IMR-90 (cell line): Measurements from ENCODE around the gene GRIN1. TPM values are rescaled to one million over a fixed set of nuclear protein-coding genes. Genes with fewer than 3 reads are reported as not detected.

Experiments used
- ATAC-seq: fragments of 200-7000 bp; cut with Tn5 transposase; 2 replicates; pipeline ENCODE4 v1.9.1; 2020; ENCODE audit warnings: low read depth, mild to moderate bottlenecking, moderate library complexity
- BruUV-seq: library from RNA; stranded (reverse); fragments of 400-500 nt; replicated peaks from 2 replicates; lab custom pipeline; 2021; lab: Mats Ljungman, UMichigan
- CTCF ChIA-PET: fragments of 300-600 bp; formaldehyde crosslinking; extraction: SDS; loops from one replicate; lab custom pipeline; 2021; ENCODE audit warnings: antibody characterized with exemption; lab: Yijun Ruan, JAX
- POLR2A ChIA-PET: fragments of 300-600 bp; sonication (Branson Sonifier 250); formaldehyde crosslinking; loops from one replicate; lab custom pipeline; 2022; ENCODE audit warnings: antibody characterized with exemption; ENCODE audit not compliant: unreplicated experiment; lab: Charles Lee
- DNase-seq: peaks from one replicate; pipeline ENCODE4 v3.0.0; 2013
- H2AFZ ChIP-seq: replicated peaks from 2 replicates; pipeline ENCODE3; 2013; ENCODE audit warnings: low read length, mild to moderate bottlenecking; ENCODE audit not compliant: poor library complexity
- H2AK5ac ChIP-seq: 2 replicates; pipeline ENCODE4 v1.6.1; 2013; ENCODE audit warnings: low read depth, low read length, inconsistent platforms
- H2AK9ac ChIP-seq: replicated peaks from 2 replicates; pipeline ENCODE3; 2013; ENCODE audit warnings: mild to moderate bottlenecking, low read depth, low read length, moderate library complexity; ENCODE audit not compliant: poor library complexity
- H2BK120ac ChIP-seq: 2 replicates; pipeline ENCODE4 v1.6.1; 2013; ENCODE audit warnings: low read depth, low read length, inconsistent platforms
- H2BK15ac ChIP-seq: 3 replicates; pipeline ENCODE4 v1.6.1; 2013; ENCODE audit warnings: low read depth, low read length, inconsistent platforms
- H2BK20ac ChIP-seq: 2 replicates; pipeline ENCODE4 v1.6.1; 2013; ENCODE audit warnings: low read depth, mild to moderate bottlenecking, inconsistent platforms, low read length, moderate library complexity
- H2BK5ac ChIP-seq: 2 replicates; pipeline ENCODE4 v1.6.1; 2013; ENCODE audit warnings: mild to moderate bottlenecking, low read depth, low read length, inconsistent platforms; ENCODE audit not compliant: poor library complexity, severe bottlenecking
- H3K14ac ChIP-seq: replicated peaks from 2 replicates; pipeline ENCODE4 v1.6.1; 2013; ENCODE audit warnings: low read depth, low read length, inconsistent platforms
- H3K18ac ChIP-seq: 2 replicates; pipeline ENCODE4 v1.6.1; 2013; ENCODE audit warnings: low read depth, low read length, control low read depth
- H3K23ac ChIP-seq: 2 replicates; pipeline ENCODE4 v1.6.1; 2013; ENCODE audit warnings: low read depth, low read length, inconsistent platforms
- H3K27ac ChIP-seq: 2 replicates; pipeline ENCODE4 v1.5.1; 2013; ENCODE audit warnings: mild to moderate bottlenecking, control low read depth, low read length; ENCODE audit not compliant: insufficient read depth
- H3K27me3 ChIP-seq: 2 replicates; pipeline ENCODE4 v1.6.1; 2013; ENCODE audit warnings: low read length; ENCODE audit not compliant: control insufficient read depth, insufficient read depth
- H3K36me3 ChIP-seq: 2 replicates; pipeline ENCODE4 v1.6.1; 2013; ENCODE audit warnings: low read length, mixed read lengths; ENCODE audit not compliant: control insufficient read depth, insufficient read depth
- H3K4ac ChIP-seq: 2 replicates; pipeline ENCODE4 v1.6.1; 2013; ENCODE audit warnings: low read depth, low read length, inconsistent platforms
- H3K4me1 ChIP-seq: 2 replicates; pipeline ENCODE4 v1.6.1; 2013; ENCODE audit warnings: low read length, mixed read lengths; ENCODE audit not compliant: control insufficient read depth, insufficient read depth
- H3K4me2 ChIP-seq: 2 replicates; pipeline ENCODE4 v1.6.1; 2013; ENCODE audit warnings: low read depth, mild to moderate bottlenecking, control low read depth, low read length, moderate library complexity
- H3K4me3 ChIP-seq: 2 replicates; pipeline ENCODE4 v1.5.1; 2013; ENCODE audit warnings: low read depth, mild to moderate bottlenecking, control low read depth, low read length, moderate library complexity; ENCODE audit not compliant: insufficient read depth
- H3K56ac ChIP-seq: 2 replicates; pipeline ENCODE4 v1.6.1; 2013; ENCODE audit warnings: low read length, inconsistent platforms; ENCODE audit not compliant: insufficient read depth; ENCODE audit errors: extremely low read depth
- H3K79me1 ChIP-seq, 2 experiments: 2 replicates each; pipeline ENCODE4 v1.6.1; 2013; ENCODE audit warnings: low read length in 2 of 2, inconsistent platforms in 1 of 2, low read depth in 1 of 2
- H3K9ac ChIP-seq: 2 replicates; pipeline ENCODE4 v1.6.1; 2013; ENCODE audit warnings: low read depth, low read length, control low read depth
- H3K9me1 ChIP-seq: 2 replicates; pipeline ENCODE4 v1.6.1; 2013; ENCODE audit warnings: low read length, inconsistent platforms; ENCODE audit not compliant: insufficient read depth
- H3K9me3 ChIP-seq: 2 replicates; pipeline ENCODE4 v1.6.1; 2013; ENCODE audit warnings: low read length; ENCODE audit not compliant: control insufficient read depth, insufficient read depth
- H4K20me1 ChIP-seq: 2 replicates; pipeline ENCODE4 v1.6.1; 2013; ENCODE audit warnings: low read length, inconsistent platforms; ENCODE audit not compliant: insufficient read depth
- H4K5ac ChIP-seq: 2 replicates; pipeline ENCODE4 v1.6.1; 2013; ENCODE audit warnings: mild to moderate bottlenecking, low read depth, low read length, control low read depth
- H4K8ac ChIP-seq, 2 experiments: 2 replicates each; pipeline ENCODE4 v1.6.1; 2013; ENCODE audit warnings: low read depth in 2 of 2, low read length in 2 of 2, control low read depth in 1 of 2, inconsistent platforms in 1 of 2
- H4K91ac ChIP-seq: 2 replicates; pipeline ENCODE4 v1.6.1; 2013; ENCODE audit warnings: low read depth, low read length, inconsistent platforms; ENCODE audit not compliant: insufficient read depth
- CHD1 ChIP-seq: IDR thresholded peaks from 2 replicates; pipeline ENCODE4 v1.6.1; 2012; ENCODE audit warnings: low read depth, low read length, improper control_type of control experiment
- FOS ChIP-seq: fragments of 150-350 bp; IDR thresholded peaks from 2 replicates; pipeline ENCODE4 v1.6.1; 2016; ENCODE audit warnings: low read depth, low read length
- MAFK ChIP-seq: IDR thresholded peaks from 2 replicates; pipeline ENCODE4 v1.6.1; 2012; ENCODE audit warnings: low read depth, low read length, improper control_type of control experiment
- RAD21 ChIP-seq: IDR thresholded peaks from 2 replicates; pipeline ENCODE4 v1.6.1; 2012; ENCODE audit warnings: low read length, improper control_type of control experiment
- RCOR1 ChIP-seq: IDR thresholded peaks from 2 replicates; pipeline ENCODE4 v1.6.1; 2012; ENCODE audit warnings: mild to moderate bottlenecking, low read length, improper control_type of control experiment; ENCODE audit not compliant: insufficient replicate concordance
- RFX5 ChIP-seq: IDR thresholded peaks from 2 replicates; pipeline ENCODE4 v1.8.0; 2012; ENCODE audit warnings: low read depth, mild to moderate bottlenecking, low read length, moderate library complexity
- USF2 ChIP-seq: fragments of 150-350 bp; IDR thresholded peaks from 2 replicates; pipeline ENCODE4 v1.6.1; 2017; ENCODE audit warnings: mild to moderate bottlenecking, antibody characterized with exemption, low read length, low read depth
- WGBS, 2 experiments: methylation state at CpG; one replicate each; pipeline versions ENCODE4 v1.1.5 to v1.1.7; 2013; ENCODE audit warnings: missing lambda C conversion rate in 2 of 2; ENCODE audit not compliant: insufficient read length in 1 of 2; ENCODE audit errors: extremely low coverage in 2 of 2; 5-methylcytosine and 5-hydroxymethylcytosine counted together
- dilution Hi-C: fragments of 300-500 bp; cut with HindIII; formaldehyde crosslinking; loops from one replicate; pipeline ENCODE4 v1.14.3; 2018; ENCODE audit warnings: low sequenced_read_pairs; ENCODE audit not compliant: unreplicated experiment
- in situ Hi-C: fragments of 300-500 bp; cut with MboI; formaldehyde crosslinking; loops from 3 replicates; pipeline ENCODE4 v1.14.3; 2019; ENCODE audit warnings: low sequenced_read_pairs, inconsistent platforms, mixed read lengths
- intact Hi-C: fragments of 100-400 bp; cut with micrococcal nuclease; formaldehyde crosslinking; loops from 2 replicates; pipeline ENCODE4 v1.10.0; 2022
- polyA plus RNA-seq, 3 experiments: library from polyadenylated mRNA; depleted of rRNA; stranded (reverse); fragments of >200 nt; gene quantifications; 2 replicates each; pipeline ENCODE4 v1.2.3, GENCODE V29; 2012; ENCODE audit warnings: low replicate concordance in 1 of 3
- total RNA-seq: library from RNA; depleted of rRNA; stranded (reverse); fragments of >200 nt; gene quantifications from 2 replicates; pipeline ENCODE4 v1.2.3, GENCODE V29; 2012

The GRIN1 gene
- total and polyA plus RNA-seq, 2 of the 4 experiments (the other 2 are of a cell fraction) = 0.09 TPM; not detected in 1

GRCh38 chr9:137159105-137160053, 20.4 kb downstream of the GRIN1 start:
- H3K14ac ChIP-seq = no peak overlapping the region
- no peak overlapping the region for H2BK5ac ChIP-seq
- H4K91ac ChIP-seq = no peak overlapping the region
- WGBS, 2 experiments = 3% methylated on average over 5 of the region's 14 CpGs; no CpG with 5 or more reads in 1 of the 2 experiments
- no peak overlapping the region for H2BK120ac ChIP-seq
- dilution Hi-C loops (no loop called here), intact Hi-C loops (no loop called here), in situ Hi-C loops (no loop called here)
- H2BK20ac ChIP-seq = no peak overlapping the region
- CTCF ChIA-PET = no interaction called here
- H3K4ac ChIP-seq = no peak overlapping the region
- POLR2A ChIA-PET = no interaction called here
- H3K9me3 ChIP-seq = no peaks in the 10 kb centered on the region
- no peak for TF ChIP-seq RAD21
- TF ChIP-seq RCOR1 = no peak
- no peak for TF ChIP-seq FOS
- TF ChIP-seq MAFK = no peak
- no peak for TF ChIP-seq CHD1
- TF ChIP-seq RFX5 = no peak
- no peak for TF ChIP-seq USF2
- H3K4me3 ChIP-seq = no peak overlapping the region
- H3K4me2 ChIP-seq = no peak overlapping the region
- BruUV-seq = no TSS peak
- no peaks in the 10 kb centered on the region for H3K79me1 ChIP-seq
- H2AK5ac ChIP-seq = no peak overlapping the region
- H3K56ac ChIP-seq = no peak overlapping the region
- DNase-seq (no peak), ATAC-seq (no peak)
- no peak overlapping the region for H4K5ac ChIP-seq
- H3K18ac ChIP-seq = no peak overlapping the region
- peaks cover 2% of the 10 kb centered on the region; the same call in 1 of the 2 replicates for H3K4me1 ChIP-seq
- H3K23ac ChIP-seq = no peak overlapping the region
- H3K27ac ChIP-seq = no peak overlapping the region
- no peaks in the 10 kb centered on the region for H3K36me3 ChIP-seq
- peaks cover 75% of the 10 kb centered on the region for H3K27me3 ChIP-seq
- no peak overlapping the region for H2AFZ ChIP-seq
- no peak overlapping the region for H4K8ac ChIP-seq
- 0 out of 2 replicates have a peak, but pooled peaks cover 5% of the 10 kb centered on the region for H4K20me1 ChIP-seq
- no peak overlapping the region for H3K9ac ChIP-seq
- H2AK9ac ChIP-seq = no peak overlapping the region
- no peaks in the 10 kb centered on the region for H3K9me1 ChIP-seq
- no peak overlapping the region for H2BK15ac ChIP-seq
